Stimulated activated CD8-positive, alpha-beta memory T cell treated with anti-CD3 and anti-CD28 coated beads, Interleukin-4, amount 100 ng/mL, for 4 hours (primary cell): Measurements from ENCODE around the gene STK38.
"Not testable (repeated sequence)": the region's sequence is repeated elsewhere in the genome, so short reads cannot be mapped to it uniquely, and the experiment has no call there.

Source experiments
- DNase-seq, 2 donors: peaks; one replicate each; pipeline ENCODE4 v3.0.0-alpha.2; 2020; ENCODE audit warnings: low read depth in 2 of 2, low spot score in 1 of 2

STK38 gene

GRCh38 chr6:36489426-36489825, 57.9 kb downstream of the STK38 start:
- DNase-seq = no peak

- no peak for DNase-seq
Measured at GRCh38 chr6:36488221-36488620, 59.1 kb downstream of the STK38 start.

GRCh38 chr6:36487698-36488097, 59.6 kb downstream of the STK38 start:
- no peak for DNase-seq

GRCh38 chr6:36484736-36485135, 62.5 kb downstream of the STK38 start:
- DNase-seq = no peak

- not testable (repeated sequence) for DNase-seq
Measured at GRCh38 chr6:36483326-36483725, 64.0 kb downstream of the STK38 start.

GRCh38 chr6:36479256-36479655, 68.0 kb downstream of the STK38 start:
- no peak for DNase-seq

GRCh38 chr6:36478051-36478526, 69.2 kb downstream of the STK38 start:
- DNase-seq = no peak

- no peak for DNase-seq
Measured at GRCh38 chr6:36469946-36470345, 77.3 kb downstream of the STK38 start.

- no peak for DNase-seq
Measured at GRCh38 chr6:36469148-36469661, 78.1 kb downstream of the STK38 start.

- no peak for DNase-seq
Measured at GRCh38 chr6:36467625-36468024, 79.7 kb downstream of the STK38 start.

- no peak for DNase-seq
Measured at GRCh38 chr6:36464233-36464632, 83.0 kb downstream of the STK38 start.

GRCh38 chr6:36463676-36464075, 83.6 kb downstream of the STK38 start:
- no peak for DNase-seq

GRCh38 chr6:36461646-36462045, 85.6 kb downstream of the STK38 start:
- no peak for DNase-seq

GRCh38 chr6:36460916-36461315, 86.4 kb downstream of the STK38 start:
- DNase-seq = no peak

- no peak for DNase-seq
Measured at GRCh38 chr6:36459501-36459900, 87.8 kb downstream of the STK38 start.

- no peak for DNase-seq
Measured at GRCh38 chr6:36455486-36456027, 91.7 kb downstream of the STK38 start.

- DNase-seq = not testable (repeated sequence)
Measured at GRCh38 chr6:36452897-36453296, 94.4 kb downstream of the STK38 start.

GRCh38 chr6:36449173-36449572, 98.1 kb downstream of the STK38 start:
- DNase-seq = not testable (repeated sequence)

- no peak for DNase-seq
Measured at GRCh38 chr6:36445621-36446020, 101.7 kb downstream of the STK38 start.

GRCh38 chr6:36444470-36444869, 102.8 kb downstream of the STK38 start:
- no peak for DNase-seq
